HepG2 (cell line): ENCODE measurements around the gene SARS2. TPM values are rescaled to one million over a fixed set of nuclear protein-coding genes. Genes with fewer than 3 reads are reported as not detected.

ENCODE experiments used
- ATAC-seq: fragments of 200-7000 bp; cut with Tn5 transposase; 3 replicates; pipeline ENCODE4 v1.9.1; 2020; ENCODE audit warnings: mild to moderate bottlenecking, moderate library complexity
- BruUV-seq: library from RNA; stranded (reverse); fragments of 400-500 nt; replicated peaks from 2 replicates; lab custom pipeline; 2021; lab: Mats Ljungman, UMichigan
- CTCF ChIA-PET: fragments of 300-600 bp; formaldehyde crosslinking; extraction: SDS; loops from one replicate; lab custom pipeline; 2021; ENCODE audit warnings: low total read pairs, inconsistent platforms, low intra/inter-chr PET ratio; lab: Yijun Ruan, JAX
- POLR2A ChIA-PET: fragments of 350-600 bp; sonication (Branson Sonifier 250); formaldehyde crosslinking; loops from one replicate; lab custom pipeline; 2020; ENCODE audit warnings: antibody characterized with exemption, inconsistent platforms; lab: Yijun Ruan, JAX
- DNase-seq: peaks from one replicate; pipeline ENCODE4 v3.0.0-alpha.2; 2015; ENCODE audit warnings: low spot score
- FAIRE-seq: peaks from 3 replicates; lab custom pipeline; 2011; peaks lifted over from hg19 to GRCh38; lab: Jason Lieb, UNC
- H2AFZ ChIP-seq: one replicate; pipeline ENCODE4 v1.6.1; 2011; ENCODE audit warnings: low read length, inconsistent platforms
- H3K27ac ChIP-seq: fragments of 300-600 bp; 3 replicates; pipeline ENCODE4 v1.8.0; 2011; ENCODE audit warnings: mixed run types, mild to moderate bottlenecking, mixed read lengths, low read length, inconsistent platforms; ENCODE audit not compliant: insufficient read depth; ENCODE audit errors: extremely low read length
- H3K27me3 ChIP-seq, 2 experiments: fragments of 200-600 bp in 1 of 2; 2 replicates in 1 of 2; 3 replicates in 1 of 2; pipeline versions ENCODE4 v1.6.0 to v1.8.0; 2011; ENCODE audit warnings: low read length in 2 of 2, mild to moderate bottlenecking in 2 of 2, moderate library complexity in 2 of 2, inconsistent platforms in 1 of 2; ENCODE audit not compliant: insufficient read depth in 2 of 2, control insufficient read depth in 1 of 2
- H3K36me3 ChIP-seq, 2 experiments: fragments of 200-600 bp in 1 of 2; replicated peaks in 1 of 2; 2 replicates in 1 of 2; 3 replicates in 1 of 2; pipeline versions ENCODE4 v1.5.1 to v1.8.0; 2011; ENCODE audit warnings: low read length in 2 of 2, inconsistent platforms in 1 of 2; ENCODE audit not compliant: insufficient read depth in 2 of 2, control insufficient read depth in 1 of 2
- H3K4me1 ChIP-seq: 2 replicates; pipeline ENCODE4 v1.5.1; 2012; ENCODE audit warnings: low read length, inconsistent platforms; ENCODE audit not compliant: insufficient read depth
- H3K4me2 ChIP-seq: 2 replicates; pipeline ENCODE4 v1.6.0; 2011; ENCODE audit warnings: low read depth, low read length, inconsistent platforms
- H3K4me3 ChIP-seq, 3 experiments: fragments of 200-600 bp in 1 of 3; sonication (generic), shearing (Covaris generic) in 1 of 3; replicated peaks in 1 of 3; 2 replicates each; pipeline ENCODE4 v1.5.1; 2011 to 2016; ENCODE audit warnings: low read length in 3 of 3, inconsistent platforms in 2 of 3, low read depth in 2 of 3, mild to moderate bottlenecking in 2 of 3, control low read depth in 1 of 3, mixed read lengths in 1 of 3; ENCODE audit not compliant: insufficient read depth in 1 of 3
- H3K79me2 ChIP-seq: one replicate; pipeline ENCODE4 v1.6.1; 2011; ENCODE audit warnings: low read length, inconsistent platforms; ENCODE audit not compliant: insufficient read depth
- H3K9ac ChIP-seq: 2 replicates; pipeline ENCODE4 v1.6.0; 2011; ENCODE audit warnings: mild to moderate bottlenecking, low read depth, low read length, inconsistent platforms; ENCODE audit not compliant: insufficient read depth
- H3K9me3 ChIP-seq: 2 replicates; pipeline ENCODE4 v1.5.1; 2012; ENCODE audit warnings: mild to moderate bottlenecking, low read length
- H4K20me1 ChIP-seq: 2 replicates; pipeline ENCODE4 v1.6.0; 2011; ENCODE audit warnings: inconsistent platforms, mild to moderate bottlenecking, low read length, moderate library complexity; ENCODE audit not compliant: insufficient read depth
- NCOA2 ChIP-seq: sonication (generic); formaldehyde crosslinking; IDR thresholded peaks from 2 replicates; pipeline ENCODE4 v1.8.0; 2022; ENCODE audit warnings: inconsistent platforms
- NR2F6 ChIP-seq, 2 experiments: IDR thresholded peaks; 2 replicates each; pipeline ENCODE4 v1.6.1; 2016; ENCODE audit warnings: antibody characterized with exemption in 1 of 2, mild to moderate bottlenecking in 1 of 2
- SP2 ChIP-seq: sonication (generic); formaldehyde crosslinking; IDR thresholded peaks from 2 replicates; pipeline ENCODE4 v1.5.1; 2020; ENCODE audit warnings: mild to moderate bottlenecking, missing genetic modification reagents
- WGBS: methylation state at CpG from one replicate; pipeline ENCODE4 v1.1.6; 2017; ENCODE audit warnings: low lambda C conversion rate; 5-methylcytosine and 5-hydroxymethylcytosine counted together
- in situ Hi-C: cut with HindIII; loops from 2 replicates; pipeline ENCODE4 v1.10.0; 2017; ENCODE audit warnings: low pct_unique_long_range_greater_than_20kb; ENCODE audit not compliant: extremely low pct_ligation_motif_present
- intact Hi-C: fragments of 100-400 bp; cut with micrococcal nuclease; formaldehyde crosslinking; loops from one replicate; pipeline ENCODE4 v1.10.0; 2022; ENCODE audit not compliant: unreplicated experiment
- polyA plus RNA-seq, 8 experiments: library from polyadenylated mRNA; depleted of rRNA in 3 of 8; stranded (reverse) in 7 of 8; unstranded in 1 of 8; fragments of >200 nt; fragmentation: Illumina TruSeq in 4 of 8; extraction: Trizol in 4 of 8; gene quantifications; 2 replicates each; pipeline versions ENCODE4 v1.2.1 to v1.2.3, GENCODE V29; 2011 to 2016; ENCODE audit warnings: low read depth in 4 of 8, missing spikeins in 1 of 8, mixed read lengths in 1 of 8; ENCODE audit not compliant: insufficient read depth in 1 of 8
- total RNA-seq, 5 experiments: library from RNA; depleted of rRNA; stranded (reverse); fragments of >200 nt; fragmentation: Illumina TruSeq; extraction: Trizol; gene quantifications; 2 replicates each; pipeline ENCODE4 v1.2.3, GENCODE V29; 2016; ENCODE audit warnings: low read depth in 1 of 5
- TF ChIP-seq, protein P1 (sequence below): sonication (generic); formaldehyde crosslinking; IDR thresholded peaks from 2 replicates; pipeline ENCODE4 v1.4.0; 2020; ENCODE audit warnings: missing genetic modification reagents

Gene SARS2
- total and polyA plus RNA-seq, 2 of the 13 experiments (the other 11 are each of a cell fraction or from before 2014, with no cell fraction given), result 40.0 to 48.6 TPM

DNA sequence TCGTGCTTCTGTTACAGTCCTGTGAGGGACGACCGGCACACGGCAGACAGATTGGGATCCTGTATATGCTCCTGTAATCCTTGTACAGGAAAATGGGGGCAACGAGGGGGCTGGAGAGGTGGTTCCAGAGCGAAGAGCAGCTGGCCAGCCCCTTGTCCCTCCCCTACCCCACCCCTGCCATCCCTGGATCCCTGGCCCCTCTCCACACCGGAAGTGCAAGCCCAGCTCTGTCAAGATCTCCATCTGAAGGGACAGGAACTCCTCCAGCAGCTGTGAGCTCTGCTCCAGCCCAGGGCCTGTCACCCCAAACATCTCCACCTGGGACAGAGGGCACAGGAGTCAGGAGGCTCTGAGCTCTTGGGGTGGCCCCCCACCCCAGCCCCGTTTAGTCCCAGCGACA, 13.0 kb downstream of the SARS2 start:
- FAIRE-seq, result no peak
- POLR2A ChIA-PET, result interaction anchor here (0.9 to 1.2 kb wide), 3 partner anchors 12 to 18 kb away, joined by 3 to 4 read pairs (median 4); partner anchors contain the start of genes NFKBIB and SIRT2
- no peak for DNase-seq
- H3K27me3 ChIP-seq, result no peaks in the 10 kb centered on the region
- intact Hi-C loops (no loop called here), in situ Hi-C loops (loop anchor here (25.0 kb wide), 1 partner anchor 180 kb away; the partner anchor contains the start of gene CAPN12)
- peak; percentile 6; the same call in 2 of the 3 replicates for ATAC-seq
- 80% methylated on average over 5 of the region's 9 CpGs for WGBS
- no peak overlapping the region for H3K27ac ChIP-seq
- peaks cover 12% of the 10 kb centered on the region for H3K4me1 ChIP-seq
- TF ChIP-seq SP2 (CRISPR knock-in tag) (no peak), NR2F6 (IDR thresholded peaks at IDR 0.05) (no peak), NR2F6 (CRISPR knock-in tag; IDR thresholded peaks at IDR 0.05) (no peak), NCOA2 (CRISPR knock-in tag) (no peak)
- TF ChIP-seq, protein P1, sequence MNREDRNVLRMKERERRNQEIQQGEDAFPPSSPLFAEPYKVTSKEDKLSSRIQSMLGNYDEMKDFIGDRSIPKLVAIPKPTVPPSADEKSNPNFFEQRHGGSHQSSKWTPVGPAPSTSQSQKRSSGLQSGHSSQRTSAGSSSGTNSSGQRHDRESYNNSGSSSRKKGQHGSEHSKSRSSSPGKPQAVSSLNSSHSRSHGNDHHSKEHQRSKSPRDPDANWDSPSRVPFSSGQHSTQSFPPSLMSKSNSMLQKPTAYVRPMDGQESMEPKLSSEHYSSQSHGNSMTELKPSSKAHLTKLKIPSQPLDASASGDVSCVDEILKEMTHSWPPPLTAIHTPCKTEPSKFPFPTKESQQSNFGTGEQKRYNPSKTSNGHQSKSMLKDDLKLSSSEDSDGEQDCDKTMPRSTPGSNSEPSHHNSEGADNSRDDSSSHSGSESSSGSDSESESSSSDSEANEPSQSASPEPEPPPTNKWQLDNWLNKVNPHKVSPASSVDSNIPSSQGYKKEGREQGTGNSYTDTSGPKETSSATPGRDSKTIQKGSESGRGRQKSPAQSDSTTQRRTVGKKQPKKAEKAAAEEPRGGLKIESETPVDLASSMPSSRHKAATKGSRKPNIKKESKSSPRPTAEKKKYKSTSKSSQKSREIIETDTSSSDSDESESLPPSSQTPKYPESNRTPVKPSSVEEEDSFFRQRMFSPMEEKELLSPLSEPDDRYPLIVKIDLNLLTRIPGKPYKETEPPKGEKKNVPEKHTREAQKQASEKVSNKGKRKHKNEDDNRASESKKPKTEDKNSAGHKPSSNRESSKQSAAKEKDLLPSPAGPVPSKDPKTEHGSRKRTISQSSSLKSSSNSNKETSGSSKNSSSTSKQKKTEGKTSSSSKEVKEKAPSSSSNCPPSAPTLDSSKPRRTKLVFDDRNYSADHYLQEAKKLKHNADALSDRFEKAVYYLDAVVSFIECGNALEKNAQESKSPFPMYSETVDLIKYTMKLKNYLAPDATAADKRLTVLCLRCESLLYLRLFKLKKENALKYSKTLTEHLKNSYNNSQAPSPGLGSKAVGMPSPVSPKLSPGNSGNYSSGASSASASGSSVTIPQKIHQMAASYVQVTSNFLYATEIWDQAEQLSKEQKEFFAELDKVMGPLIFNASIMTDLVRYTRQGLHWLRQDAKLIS, result no peak
- BruUV-seq, result no TSS peak
- no peaks in the 10 kb centered on the region for H3K9me3 ChIP-seq
- H4K20me1 ChIP-seq, result no peaks in the 10 kb centered on the region
- no peak overlapping the region for H3K4me2 ChIP-seq
- CTCF ChIA-PET, result no interaction called here
- H3K79me2 ChIP-seq, result no peaks in the 10 kb centered on the region
- no peak overlapping the region for H2AFZ ChIP-seq
- H3K4me3 ChIP-seq, result no peak overlapping the region
- peaks cover 1 to 13% of the 10 kb centered on the region in 2 experiments for H3K36me3 ChIP-seq
- H3K9ac ChIP-seq, result no peak overlapping the region
